ENCODE data around the gene HARBI1.

The HARBI1 gene

DNA sequence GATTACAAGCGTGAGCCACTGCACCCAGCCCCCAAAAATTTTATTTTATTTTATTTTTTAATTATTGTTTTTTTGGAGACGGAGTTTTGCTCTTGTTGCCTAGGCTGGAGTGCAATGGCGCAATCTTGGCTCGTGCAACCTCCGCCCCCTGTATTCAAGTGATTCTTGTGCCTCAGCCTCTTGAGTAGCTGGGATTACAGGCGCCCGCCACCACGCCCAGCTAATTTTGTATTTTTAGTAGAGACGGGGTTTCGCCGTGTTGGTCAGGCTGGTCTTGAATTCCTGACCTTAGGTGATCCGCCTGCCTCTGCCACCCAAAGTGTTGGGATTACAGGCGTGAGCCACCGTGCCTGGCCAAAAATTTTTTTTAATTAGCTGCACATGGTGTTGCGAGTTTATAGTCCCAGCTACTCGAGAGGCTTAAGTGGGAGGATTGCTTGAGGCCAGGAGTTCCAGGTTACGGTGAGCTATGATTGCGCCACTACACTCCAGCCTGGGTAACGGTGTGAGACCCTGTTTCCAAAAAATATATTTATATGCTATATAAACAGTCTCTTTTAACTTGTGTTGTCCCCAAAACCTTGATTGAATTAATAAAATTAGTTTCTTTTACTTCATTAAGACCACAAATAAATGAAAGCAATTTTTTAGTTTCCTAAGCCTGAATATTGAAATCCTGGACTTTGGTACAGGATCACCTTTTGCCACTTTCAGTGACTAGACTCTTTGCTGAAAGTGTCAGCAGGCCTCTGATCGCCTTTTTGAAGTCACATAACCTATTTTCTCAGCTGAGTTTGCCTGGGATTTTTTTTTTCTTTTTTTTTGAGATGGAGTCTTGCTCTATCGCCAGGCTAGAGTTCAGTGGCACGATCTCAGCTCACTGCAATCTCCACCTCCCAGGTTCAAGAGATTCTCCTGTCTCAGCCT, 16.5 kb upstream of the HARBI1 start:
- no peak for DNase-seq (ENCODE audit: low read depth in 2 of 2)

DNA sequence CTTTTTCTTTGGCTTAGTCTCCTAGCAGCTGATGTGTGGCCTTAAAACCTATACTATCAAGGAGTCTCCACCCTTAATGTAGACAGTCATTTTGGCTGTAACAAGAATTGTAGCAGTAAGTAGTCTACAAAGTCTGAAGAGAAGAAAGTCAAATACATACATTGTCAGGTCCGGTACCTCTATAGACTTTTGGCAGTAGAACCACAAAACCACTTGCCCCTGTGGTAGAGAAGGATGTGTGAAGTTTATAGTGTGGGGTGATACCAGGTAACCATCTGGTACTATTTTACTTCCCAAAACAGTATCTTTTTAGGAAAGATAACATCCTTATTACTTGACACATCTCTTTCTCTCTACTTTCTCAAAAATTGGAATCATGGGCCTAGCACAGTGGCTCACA, 15.5 kb upstream of the HARBI1 start:
- no peak for DNase-seq (ENCODE audit: low read depth in 2 of 2)

DNA sequence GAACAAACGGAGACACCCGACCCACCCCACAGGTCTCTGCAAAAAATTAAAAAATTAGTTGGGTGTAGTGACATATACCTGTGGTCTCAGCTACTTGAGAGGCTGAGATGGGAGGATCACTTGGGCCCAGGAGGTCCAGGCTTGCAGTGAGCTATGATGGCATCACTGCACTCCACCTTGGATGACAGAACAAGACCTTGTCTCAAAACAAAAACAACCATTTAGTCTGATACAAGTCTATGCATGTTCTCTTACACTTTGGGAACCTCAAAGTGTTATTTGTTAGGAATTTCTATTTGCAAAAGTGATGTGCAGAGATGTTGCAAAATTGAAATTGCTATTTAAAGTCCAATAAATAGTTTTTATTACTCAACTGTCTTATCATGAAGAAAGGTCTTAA, 14.6 kb upstream of the HARBI1 start:
- no peak for DNase-seq (ENCODE audit: low read depth in 2 of 2)

DNA sequence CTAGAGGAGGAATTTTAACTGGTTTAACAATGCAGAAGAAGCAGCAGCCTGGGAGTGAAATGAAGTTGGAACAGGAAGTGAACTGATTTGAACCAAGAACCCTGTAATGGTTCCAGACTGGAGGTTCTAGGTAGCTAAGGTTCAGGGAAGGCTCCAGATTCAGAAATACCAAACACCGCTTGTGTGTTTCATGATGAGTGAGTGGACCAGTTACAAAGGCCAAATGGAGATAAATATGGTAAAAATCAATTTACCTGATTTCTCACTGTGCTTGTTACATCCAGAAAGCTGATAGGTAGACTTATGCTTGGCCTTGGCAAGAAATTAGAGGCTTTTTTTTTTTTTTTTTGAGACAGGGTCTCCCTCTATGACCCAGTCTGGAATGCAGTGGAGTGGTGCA, 13.2 kb upstream of the HARBI1 start:
- no peak for DNase-seq (ENCODE audit: low read depth in 2 of 2)

DNA sequence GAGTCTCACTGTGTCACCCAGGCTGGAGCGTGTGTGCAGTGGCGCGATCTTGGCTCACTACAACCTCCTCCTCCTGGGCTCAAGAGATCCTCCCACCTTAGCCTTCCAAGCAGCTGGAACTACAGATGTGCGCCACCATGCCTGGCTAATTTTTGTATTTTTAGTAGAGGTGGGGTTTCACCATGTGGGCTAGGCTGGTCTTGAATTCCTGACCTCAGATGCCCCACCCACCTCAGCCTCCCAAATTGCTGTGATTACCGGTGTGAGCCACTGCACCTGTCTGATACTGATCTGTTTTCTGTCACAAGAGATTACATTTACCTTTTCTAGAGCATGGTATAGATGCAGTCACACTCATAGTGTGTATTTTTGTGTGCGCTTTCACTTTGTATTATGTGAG, 11.9 kb upstream of the HARBI1 start:
- DNase-seq (ENCODE audit: low read depth in 2 of 2), result no peak

DNA sequence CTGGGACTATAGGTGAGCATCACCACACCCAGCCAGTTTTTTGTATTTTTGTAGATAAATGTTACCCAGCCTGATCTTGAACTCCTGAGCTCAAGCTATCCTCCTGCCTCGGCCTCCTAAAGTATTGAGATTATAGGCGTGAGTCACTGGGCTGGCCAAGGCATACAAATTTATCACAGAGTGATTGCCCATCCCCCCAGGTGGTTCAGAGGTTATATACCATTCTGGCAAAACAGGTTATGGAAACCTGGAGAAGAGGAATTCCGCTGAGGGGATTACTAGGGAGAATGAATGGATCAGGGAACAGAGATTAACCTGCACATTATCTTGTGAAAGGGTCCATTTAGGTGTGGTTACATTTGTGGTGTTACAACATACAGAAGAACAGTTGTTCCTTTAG, 8.4 kb upstream of the HARBI1 start:
- DNase-seq (ENCODE audit: low read depth in 2 of 2), result no peak

DNA sequence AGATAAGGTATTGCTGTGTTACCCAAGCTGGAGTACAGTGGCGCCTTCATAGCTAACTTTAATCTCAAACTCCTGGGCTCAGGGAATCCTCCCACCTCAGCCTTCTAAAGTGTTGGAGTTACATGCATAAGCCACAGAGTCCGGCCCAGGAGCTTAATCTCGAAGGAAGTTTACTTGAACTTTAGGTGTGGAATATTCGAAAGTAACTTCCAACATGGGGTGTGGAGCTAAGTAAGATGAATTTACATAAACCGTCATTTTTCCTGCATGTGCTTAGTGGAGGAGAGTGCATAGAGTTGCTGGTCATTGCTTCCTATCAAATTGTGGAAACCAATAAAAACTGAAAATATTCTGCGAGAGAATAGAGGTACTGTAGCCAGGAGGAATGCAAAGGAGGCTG, 1.8 kb upstream of the HARBI1 start:
- DNase-seq (ENCODE audit: low read depth in 2 of 2), result no peak

DNA sequence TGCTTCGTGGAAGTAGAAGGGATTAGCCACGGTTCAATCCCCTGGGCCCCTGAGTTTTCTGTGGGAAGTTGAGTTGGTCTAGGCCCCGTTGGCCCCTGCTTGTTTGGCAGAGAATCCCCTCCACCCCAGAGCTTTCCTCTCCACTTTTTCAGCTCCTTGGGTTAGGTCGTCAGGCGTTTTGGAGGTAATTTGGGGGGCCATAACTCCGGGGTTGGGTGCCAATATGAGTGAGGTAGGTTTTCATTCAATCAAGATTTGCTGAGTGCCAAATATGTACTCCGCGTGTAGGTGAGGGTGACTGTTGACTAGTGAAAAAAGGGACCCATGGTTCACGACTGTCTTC, 916 bp upstream of the HARBI1 start:
- DNase-seq (ENCODE audit: low read depth in 2 of 2), result no peak

DNA sequence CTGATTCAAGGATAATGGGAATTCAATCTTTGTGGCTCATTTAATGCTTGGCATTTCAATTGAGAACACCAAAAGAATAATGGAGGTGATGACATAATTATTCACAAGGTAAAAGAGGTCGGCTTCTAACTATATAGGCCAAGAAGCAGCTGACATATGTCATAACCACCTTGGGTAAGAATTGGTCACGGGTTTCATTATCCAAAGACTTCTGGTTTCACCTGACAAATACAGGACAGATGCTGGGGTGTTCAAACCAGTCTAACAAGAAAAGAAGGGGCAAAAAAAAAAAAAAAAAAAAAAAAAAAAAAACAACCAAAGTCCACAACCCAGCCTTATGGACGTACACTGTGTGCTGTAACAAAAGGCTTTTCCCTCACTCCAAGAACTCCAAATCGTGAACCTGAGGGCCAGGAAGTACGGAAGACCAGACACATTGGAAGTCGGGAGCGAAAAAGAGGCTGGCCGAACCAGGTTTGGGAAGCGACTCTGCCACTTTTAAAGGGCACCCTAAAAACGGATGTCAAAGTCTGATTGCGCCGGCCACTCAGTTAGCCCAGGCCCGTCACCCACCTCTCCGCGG, 385 bp downstream of the HARBI1 start:
- no peak for DNase-seq (ENCODE audit: low read depth in 2 of 2)

DNA sequence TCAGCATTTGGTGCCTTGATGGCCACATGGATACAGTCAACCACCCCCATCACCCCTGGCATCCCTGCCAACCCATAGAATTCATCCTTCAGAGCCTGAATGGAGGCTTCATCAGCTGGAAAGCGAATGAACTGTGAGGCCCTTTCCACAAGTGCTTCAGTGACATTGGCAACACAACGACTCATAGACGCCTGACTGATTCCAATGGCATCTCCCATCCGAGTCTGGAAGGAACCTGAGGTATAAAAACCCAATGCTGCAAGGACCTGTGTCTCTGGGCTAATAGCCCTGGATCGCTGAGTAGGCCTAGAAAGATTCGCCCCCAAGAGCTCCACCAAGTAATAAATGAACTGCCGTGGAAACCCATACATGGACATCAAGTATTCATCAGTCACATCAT, 1.3 kb downstream of the HARBI1 start:
- DNase-seq (ENCODE audit: low read depth in 2 of 2), result no peak

DNA sequence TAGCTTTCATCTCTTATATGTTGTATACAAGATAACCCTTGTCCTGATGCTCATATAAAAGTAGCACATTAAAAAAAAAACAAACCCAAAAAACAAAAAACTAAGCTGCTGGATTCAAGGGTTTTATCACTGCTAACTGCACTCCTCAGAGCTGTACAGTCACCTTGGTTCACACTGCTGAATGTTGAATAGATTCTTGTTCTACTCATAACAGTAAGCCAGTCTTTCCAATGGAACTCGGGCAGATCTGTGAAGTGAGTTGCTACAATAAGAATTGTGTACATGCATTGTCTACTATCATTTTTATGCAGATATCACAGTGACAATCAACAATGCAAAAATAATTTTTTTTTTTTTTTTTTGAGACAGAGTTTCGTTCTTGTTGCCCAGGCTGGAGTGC, 4.7 kb downstream of the HARBI1 start:
- DNase-seq (ENCODE audit: low read depth in 2 of 2), result no peak

DNA sequence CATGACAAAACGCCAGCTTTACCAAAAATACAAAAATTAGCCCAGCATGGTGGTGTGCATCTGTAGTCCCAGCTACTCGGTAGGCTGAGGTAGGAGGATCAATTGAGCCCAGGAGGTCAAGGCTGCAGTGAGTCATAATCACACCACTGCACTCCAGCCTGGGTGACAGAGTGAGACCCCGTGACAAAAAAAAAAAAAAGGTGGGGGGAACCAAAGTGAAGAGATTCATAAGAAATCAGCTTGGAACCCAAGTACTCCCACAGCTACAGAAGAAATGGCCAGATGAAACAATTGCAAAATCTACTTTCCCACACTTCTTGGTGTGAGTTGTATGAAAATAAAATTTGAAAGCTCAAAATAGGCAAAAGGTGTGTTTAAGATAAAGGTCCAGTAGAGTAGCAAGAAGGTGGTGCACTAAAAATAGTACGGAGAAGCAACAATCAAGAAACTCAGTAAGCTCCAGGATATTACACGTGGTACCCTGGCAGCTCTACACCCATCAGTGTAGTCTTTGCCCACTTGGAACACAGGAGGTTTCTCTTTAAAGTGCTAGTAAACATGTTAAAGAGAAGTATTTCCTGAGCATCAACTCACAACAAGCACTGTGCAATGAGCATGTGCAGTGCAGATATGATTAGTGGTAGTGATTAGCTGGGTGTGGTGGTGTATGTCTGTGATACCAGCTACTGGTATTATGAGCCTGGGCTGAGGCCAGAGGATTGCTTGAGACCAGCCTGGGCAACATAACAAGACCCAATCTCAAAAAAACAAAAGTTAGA, 5.3 kb downstream of the HARBI1 start:
- no peak for DNase-seq (ENCODE audit: low read depth in 2 of 2)

DNA sequence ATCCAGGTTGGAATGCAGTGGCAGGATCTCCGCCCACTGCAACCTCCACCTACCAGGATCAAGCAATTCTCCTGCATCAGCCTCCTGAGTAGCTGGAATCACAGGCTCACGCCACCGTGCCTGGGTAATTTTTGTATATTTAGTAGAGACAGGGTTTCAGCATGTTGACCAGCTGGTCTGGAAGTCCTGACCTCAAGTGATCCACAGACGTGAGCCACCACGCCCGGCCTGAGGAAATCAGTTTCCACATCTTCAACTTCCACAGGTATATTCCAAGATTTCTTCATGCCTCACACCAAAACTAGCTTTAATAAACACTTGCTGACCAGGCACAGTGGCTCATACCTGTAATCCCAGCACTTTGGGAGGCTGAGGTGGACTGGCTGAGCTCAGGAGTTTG, 7.6 kb downstream of the HARBI1 start:
- DNase-seq (ENCODE audit: low read depth in 2 of 2), result no peak

DNA sequence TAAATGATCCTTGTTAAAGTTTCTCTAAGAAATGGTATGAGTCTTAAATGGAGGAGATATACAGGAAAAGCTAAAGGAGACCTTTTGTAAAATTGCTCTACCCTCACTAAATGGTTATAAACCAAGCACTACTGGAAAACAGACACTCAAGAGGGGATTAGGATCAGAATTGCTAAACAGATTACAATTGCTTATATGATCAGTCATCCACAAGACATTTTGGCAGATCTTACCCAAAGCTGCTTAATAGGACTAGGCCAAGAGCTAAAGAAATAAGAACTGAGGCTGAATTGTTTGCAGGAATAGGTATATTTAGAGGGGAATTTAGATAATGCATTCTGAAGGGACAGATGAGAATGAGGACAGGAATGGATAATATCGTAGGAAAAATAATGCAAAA, 9.5 kb downstream of the HARBI1 start:
- no peak for DNase-seq (ENCODE audit: low read depth in 2 of 2)

DNA sequence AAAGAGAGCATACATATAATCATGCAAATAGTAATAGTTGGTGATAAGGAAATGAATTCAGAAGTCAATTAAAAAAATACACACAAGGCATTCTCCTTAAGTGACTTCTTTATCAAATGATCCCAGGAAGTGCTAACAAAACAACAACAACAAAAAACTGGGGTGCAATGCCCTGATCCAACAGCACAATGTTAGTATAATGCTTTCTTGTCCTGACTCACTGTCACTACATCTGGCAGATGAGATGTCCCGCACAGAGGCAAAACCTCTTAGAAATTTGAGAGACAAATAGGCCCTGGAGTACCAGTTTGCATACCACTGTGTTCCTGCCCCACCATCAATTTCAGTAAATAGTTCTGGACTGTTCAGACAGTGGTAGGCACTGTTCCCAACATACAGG, 12.2 kb downstream of the HARBI1 start:
- DNase-seq (ENCODE audit: low read depth in 2 of 2), result no peak

DNA sequence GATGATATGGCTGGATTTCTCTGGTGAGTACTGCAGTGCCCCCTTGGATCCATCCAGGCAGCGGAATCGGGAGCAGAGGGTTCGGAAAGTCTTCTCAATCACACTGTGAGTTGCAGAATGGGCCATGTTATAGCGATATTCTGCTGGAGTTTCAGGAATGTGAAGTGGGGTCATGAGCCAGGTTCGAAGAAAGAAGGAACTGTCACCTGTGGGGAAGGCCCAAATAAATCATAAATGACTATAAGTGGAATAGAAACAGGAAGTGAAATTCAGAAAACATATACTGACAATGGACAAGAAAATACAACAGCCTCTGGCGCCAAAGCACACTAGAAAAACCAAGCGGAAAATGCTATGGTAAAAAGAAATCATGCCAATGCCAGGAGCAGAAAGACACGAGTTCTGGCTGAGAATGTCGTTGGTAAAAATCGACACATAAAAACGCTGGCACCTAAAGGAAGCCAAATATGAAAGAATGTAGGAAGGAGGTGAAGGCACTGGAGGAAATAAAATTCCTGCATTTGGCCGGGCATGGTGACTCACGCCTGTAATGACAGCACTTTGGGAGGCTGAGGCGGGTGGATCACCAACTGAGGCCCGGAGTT, 13.2 kb downstream of the HARBI1 start:
- DNase-seq (ENCODE audit: low read depth in 2 of 2), result no peak

DNA sequence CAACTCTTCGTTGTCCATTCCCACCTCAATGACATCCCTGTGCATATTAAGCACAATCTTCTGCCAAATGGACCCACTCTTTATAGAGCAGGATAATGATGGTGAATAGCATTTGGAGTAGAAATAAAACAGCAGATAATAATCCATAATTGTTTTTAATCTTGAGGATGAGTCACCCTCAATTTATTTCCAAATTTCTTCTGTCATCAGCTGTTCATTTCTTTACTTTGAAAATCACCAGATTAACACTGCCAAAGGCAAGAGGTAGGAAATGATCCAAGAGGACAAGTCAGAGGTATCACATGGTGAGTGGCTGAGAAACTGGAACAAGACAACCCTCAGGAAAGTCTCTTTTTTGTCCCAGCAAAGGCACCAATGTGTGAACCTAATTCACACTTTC, 15.9 kb downstream of the HARBI1 start:
- no peak for DNase-seq (ENCODE audit: low read depth in 2 of 2)

DNA sequence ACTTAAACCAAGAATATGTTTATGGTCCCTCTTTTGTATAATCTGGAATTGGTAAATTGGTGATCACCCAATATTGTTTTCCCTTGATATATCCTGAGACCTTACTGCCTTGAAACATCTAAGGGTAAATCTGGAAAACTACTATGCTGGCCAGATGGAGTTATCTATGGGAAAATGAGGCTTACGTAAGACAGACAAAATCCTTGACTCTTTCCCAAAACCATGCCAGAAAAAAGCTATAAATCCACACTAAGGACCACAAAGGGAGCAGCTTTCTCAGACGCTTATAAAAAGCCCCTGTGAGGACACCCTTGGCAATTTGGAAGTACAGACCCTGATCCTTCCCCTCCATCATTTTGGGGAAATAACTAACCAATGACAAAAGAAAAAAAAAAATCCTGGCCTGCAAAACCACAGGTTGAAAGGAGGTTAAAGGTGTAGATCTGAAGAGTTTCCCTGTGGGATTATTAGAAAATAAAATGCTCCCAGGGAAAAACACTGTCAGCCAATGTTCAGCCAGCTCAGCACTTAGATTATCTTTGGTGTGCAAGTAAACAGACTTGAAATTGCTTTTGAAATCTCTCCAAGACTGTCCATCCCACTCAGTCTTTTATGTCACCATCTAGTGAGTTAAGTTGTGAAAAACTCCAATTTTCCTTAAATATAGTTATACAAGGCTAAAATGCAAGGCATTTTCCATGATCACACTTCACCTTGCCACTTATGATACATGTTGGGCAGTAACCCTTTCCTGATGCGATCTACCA, 16.6 kb downstream of the HARBI1 start:
- DNase-seq (ENCODE audit: low read depth in 2 of 2), result no peak

DNA sequence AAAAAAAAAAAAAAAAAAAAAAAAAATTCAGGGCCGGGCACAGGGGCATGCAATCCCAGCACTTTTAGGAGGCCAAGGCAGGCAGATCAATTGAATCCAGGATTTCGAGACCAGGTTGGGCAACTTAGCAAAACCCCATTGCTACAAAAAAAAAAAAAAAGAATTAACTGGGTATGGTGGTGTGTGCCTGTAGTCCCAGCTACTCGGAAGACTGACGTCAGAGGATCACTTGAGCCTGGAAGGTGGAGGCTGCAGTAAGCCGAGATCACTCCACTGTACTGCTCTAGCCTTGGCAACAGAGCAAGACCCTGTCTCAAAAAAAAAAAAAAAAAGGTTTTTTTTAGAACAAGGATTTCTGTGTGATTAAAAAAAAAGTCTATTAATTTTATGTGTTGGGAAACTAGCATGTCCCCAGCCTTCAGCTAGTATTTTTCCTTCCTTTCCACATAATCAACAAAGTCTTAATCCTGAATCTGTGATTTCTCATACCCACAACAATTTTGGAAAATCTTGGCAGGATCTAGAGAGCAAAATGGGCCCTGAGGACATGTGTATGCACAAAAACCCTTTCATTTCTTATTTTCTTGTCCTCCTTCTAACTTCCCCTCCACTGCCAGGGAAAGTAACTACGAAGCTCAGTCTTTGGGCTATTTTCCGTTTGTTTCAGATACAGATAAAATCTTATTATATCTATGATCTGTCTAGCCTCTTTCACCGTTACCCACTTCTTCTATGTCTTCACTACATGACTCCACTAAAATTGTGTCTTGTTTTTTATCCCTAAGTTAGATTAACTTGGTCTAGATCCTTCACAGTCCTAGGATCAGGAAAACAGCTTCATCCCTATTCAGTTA, 17.5 kb downstream of the HARBI1 start:
- no peak for DNase-seq (ENCODE audit: low read depth in 2 of 2)

DNA sequence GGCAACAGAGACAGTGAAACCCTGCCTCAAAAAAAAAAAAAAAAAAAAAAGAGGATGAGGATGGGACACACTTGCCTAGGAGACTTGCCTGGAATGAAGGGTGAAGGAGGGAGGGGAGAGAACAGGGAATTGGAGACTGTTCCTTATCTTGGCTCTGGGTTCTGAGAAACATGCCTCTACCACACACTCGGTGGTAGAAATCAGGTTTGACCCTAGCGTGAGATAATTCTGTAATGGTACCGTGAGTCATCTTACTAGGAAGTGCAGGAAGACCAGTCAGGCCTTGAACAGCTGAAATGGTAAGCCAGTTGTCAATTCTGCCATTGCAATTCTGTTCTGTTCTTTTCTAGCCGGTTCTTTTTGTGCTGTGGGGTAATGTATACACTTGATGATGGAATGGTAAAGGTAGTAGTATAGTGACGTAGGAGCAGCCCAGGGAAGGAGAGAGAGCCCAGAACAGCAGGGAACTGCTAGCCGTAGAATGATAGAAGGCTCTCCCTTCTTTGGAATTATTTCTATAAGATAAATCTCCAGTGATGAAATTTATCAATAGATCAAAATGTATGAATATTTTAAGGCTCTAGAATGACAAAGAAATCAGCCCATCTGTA, 19.3 kb downstream of the HARBI1 start:
- DNase-seq (ENCODE audit: low read depth in 2 of 2), result no peak

Data from stimulated activated CD8-positive, alpha-beta memory T cell treated with anti-CD3 and anti-CD28 coated beads, Interleukin-2, amount 100 ng/mL, for 1 hour (primary cell).